GM18868 (cell line): ENCODE data around the gene RNF150.

Experiments used
- ATAC-seq: cut with Tn5 transposase; IDR thresholded peaks from one replicate; pipeline ENCODE4 v1.9.1; 2021; ENCODE audit warnings: mild to moderate bottlenecking, moderate library complexity; ENCODE audit not compliant: unreplicated experiment

The RNF150 gene

GRCh38 chr4:140989944-140990343, 143.3 kb downstream of the RNF150 start:
- no peak for ATAC-seq

GRCh38 chr4:140986045-140986444, 147.2 kb downstream of the RNF150 start:
- ATAC-seq = no peak

GRCh38 chr4:140982613-140983340, 150.5 kb downstream of the RNF150 start:
- no peak for ATAC-seq

- peak; percentile 51 for ATAC-seq
These were observed 152.7 kb downstream of the RNF150 start for GRCh38 chr4:140980426-140981200.

GRCh38 chr4:140976768-140977167, 156.5 kb downstream of the RNF150 start:
- no peak for ATAC-seq

- no peak for ATAC-seq
These were observed 162.0 kb downstream of the RNF150 start for GRCh38 chr4:140971077-140971792.

GRCh38 chr4:140969296-140969695, 164.0 kb downstream of the RNF150 start:
- no peak for ATAC-seq

GRCh38 chr4:140968371-140968770, 164.9 kb downstream of the RNF150 start:
- no peak for ATAC-seq

GRCh38 chr4:140963883-140964282, 169.4 kb downstream of the RNF150 start:
- ATAC-seq = no peak

- no peak for ATAC-seq
These were observed 177.6 kb downstream of the RNF150 start for GRCh38 chr4:140955641-140956040.

- ATAC-seq = no peak
These were observed 180.6 kb downstream of the RNF150 start for GRCh38 chr4:140952717-140953116.

- no peak for ATAC-seq
These were observed 185.8 kb downstream of the RNF150 start for GRCh38 chr4:140947506-140947905.

GRCh38 chr4:140945106-140945505, 188.2 kb downstream of the RNF150 start:
- no peak for ATAC-seq

GRCh38 chr4:140944572-140944971, 188.7 kb downstream of the RNF150 start:
- ATAC-seq = no peak

GRCh38 chr4:140944199-140944515, 189.1 kb downstream of the RNF150 start:
- no peak for ATAC-seq

GRCh38 chr4:140943486-140944198, 189.6 kb downstream of the RNF150 start:
- ATAC-seq = no peak

- no peak for ATAC-seq
These were observed 192.7 kb downstream of the RNF150 start for GRCh38 chr4:140940589-140940988.

GRCh38 chr4:140937866-140938265, 195.4 kb downstream of the RNF150 start:
- ATAC-seq = no peak

GRCh38 chr4:140935254-140935653, 198.0 kb downstream of the RNF150 start:
- no peak for ATAC-seq

- no peak for ATAC-seq
These were observed 200.7 kb downstream of the RNF150 start for GRCh38 chr4:140932501-140933045.

- ATAC-seq = no peak
These were observed 201.4 kb downstream of the RNF150 start for GRCh38 chr4:140931911-140932310.
